ENCODE data around the gene VKORC1. TPM values are rescaled to one million over a fixed set of nuclear protein-coding genes. Genes with fewer than 3 reads are reported as not detected.

The VKORC1 gene
- total RNA-seq, 1 experiment from 2014 or later = 98.3 TPM

GRCh38 chr16:31130336-31130891 is 35.8 kb upstream of the VKORC1 start:
- Histone ChIP-seq H3K27ac (ENCODE audit: low read depth, low read length, poor library complexity, severe bottlenecking) (no peak overlapping the region), H3K9me3 (ENCODE audit: low read depth, low read length, poor library complexity, severe bottlenecking) (no peaks in the 10 kb centered on the region), H3K4me1 (ENCODE audit: insufficient read depth, low read length, poor library complexity, severe bottlenecking) (no peaks in the 10 kb centered on the region), H3K36me3 (ENCODE audit: insufficient read depth, low read length, poor library complexity, severe bottlenecking) (peaks cover 8% of the 10 kb centered on the region), H3K27me3 (replicated peaks; ENCODE audit: insufficient read depth, low read depth, low read length, poor library complexity) (no peaks in the 10 kb centered on the region), H3K4me3 (ENCODE audit: low read depth, low read length, poor library complexity, severe bottlenecking) (no peak overlapping the region)
- ChIA-PET POLR2A (ENCODE audit: low non-redundant PET) (no interaction called here), CTCF (no interaction called here)
- DNase-seq (ENCODE audit: low spot score) = no peak
- TF ChIP-seq CTCF (conservative IDR thresholded peaks at IDR 0.05; ENCODE audit: low read depth, low read length) = no peak
- TF ChIP-seq EZH2 (IDR thresholded peaks at IDR 0.05; ENCODE audit: borderline replicate concordance, low read depth, low read length, poor library complexity, severe bottlenecking) = no peak
- intact Hi-C loops (cut with micrococcal nuclease; ENCODE audit: unreplicated experiment) = no loop called here
- BruUV-seq (replicated peaks) = no TSS peak

GRCh38 chr16:31129568-31130335 is 35.2 kb upstream of the VKORC1 start:
- CTCF ChIA-PET = no interaction called here
- intact Hi-C loops (cut with micrococcal nuclease; ENCODE audit: unreplicated experiment) = no loop called here

More at GRCh38 chr16:31129568-31130335, 35.2 kb upstream of the VKORC1 start:
- peaks cover 8% of the 10 kb centered on the region for H3K36me3 ChIP-seq (ENCODE audit: insufficient read depth, low read length, poor library complexity, severe bottlenecking)
- no peaks in the 10 kb centered on the region for H3K4me1 ChIP-seq (ENCODE audit: insufficient read depth, low read length, poor library complexity, severe bottlenecking)
- TF ChIP-seq CTCF (conservative IDR thresholded peaks at IDR 0.05; ENCODE audit: low read depth, low read length) (no peak), EZH2 (IDR thresholded peaks at IDR 0.05; ENCODE audit: borderline replicate concordance, low read depth, low read length, poor library complexity, severe bottlenecking) (no peak)
- H3K9me3 ChIP-seq (ENCODE audit: low read depth, low read length, poor library complexity, severe bottlenecking) = no peaks in the 10 kb centered on the region
- no peak for DNase-seq (ENCODE audit: low spot score)
- BruUV-seq (replicated peaks) = no TSS peak
- H3K4me3 ChIP-seq (ENCODE audit: low read depth, low read length, poor library complexity, severe bottlenecking) = no peak overlapping the region
- POLR2A ChIA-PET (ENCODE audit: low non-redundant PET) = interaction anchor here (0.5 kb wide), 1 partner anchor 12 kb away, joined by 23 read pairs; no protein-coding TSS in a partner anchor
- no peak overlapping the region for H3K27ac ChIP-seq (ENCODE audit: low read depth, low read length, poor library complexity, severe bottlenecking)
- H3K27me3 ChIP-seq (replicated peaks; ENCODE audit: insufficient read depth, low read depth, low read length, poor library complexity) = no peaks in the 10 kb centered on the region

All from A673 (cell line).